ENCODE data around the gene KCNJ1.
A peak's percentile ranks its signal among the peaks of the same experiment; 100 is the strongest.

Gene KCNJ1

GRCh38 chr11:128846985-128847384 lies 20.1 kb downstream of the KCNJ1 start:
- no peak for DNase-seq

- no peak for DNase-seq
Observed at GRCh38 chr11:128845334-128845780, 21.7 kb downstream of the KCNJ1 start.

GRCh38 chr11:128843198-128843785 lies 23.8 kb downstream of the KCNJ1 start:
- DNase-seq = no peak

GRCh38 chr11:128841461-128842072 lies 25.5 kb downstream of the KCNJ1 start:
- peak; percentile 31 for DNase-seq

GRCh38 chr11:128840783-128841182 lies 26.3 kb downstream of the KCNJ1 start:
- DNase-seq = no peak

GRCh38 chr11:128840137-128840536 lies 27.0 kb downstream of the KCNJ1 start:
- DNase-seq = no peak

- no peak for DNase-seq
Observed at GRCh38 chr11:128839081-128839480, 28.0 kb downstream of the KCNJ1 start.

GRCh38 chr11:128837627-128838026 lies 29.5 kb downstream of the KCNJ1 start:
- DNase-seq = no peak

GRCh38 chr11:128835741-128836430 lies 31.2 kb downstream of the KCNJ1 start:
- no peak for DNase-seq

GRCh38 chr11:128834157-128834556 lies 32.9 kb downstream of the KCNJ1 start:
- no peak for DNase-seq

GRCh38 chr11:128832121-128832497 lies 35.0 kb downstream of the KCNJ1 start:
- no peak for DNase-seq

GRCh38 chr11:128831174-128832120 lies 35.6 kb downstream of the KCNJ1 start:
- DNase-seq = peak; percentile 86

GRCh38 chr11:128830290-128831173 lies 36.6 kb downstream of the KCNJ1 start:
- no peak for DNase-seq

GRCh38 chr11:128828350-128828749 lies 38.7 kb downstream of the KCNJ1 start:
- no peak for DNase-seq

GRCh38 chr11:128827191-128827893 lies 39.8 kb downstream of the KCNJ1 start:
- no peak for DNase-seq

GRCh38 chr11:128825050-128825784 lies 41.9 kb downstream of the KCNJ1 start:
- peak; percentile 49 for DNase-seq

- DNase-seq = peak; percentile 64
Observed at GRCh38 chr11:128824191-128825049, 42.7 kb downstream of the KCNJ1 start.

GRCh38 chr11:128823753-128824152 lies 43.3 kb downstream of the KCNJ1 start:
- no peak for DNase-seq

GRCh38 chr11:128822130-128822529 lies 45.0 kb downstream of the KCNJ1 start:
- no peak for DNase-seq

- no peak for DNase-seq
Observed at GRCh38 chr11:128821556-128821955, 45.5 kb downstream of the KCNJ1 start.

Data from right hindlimb (tissue), 1 donor.